Measurements from ENCODE around the gene GHR.

The GHR gene

DNA sequence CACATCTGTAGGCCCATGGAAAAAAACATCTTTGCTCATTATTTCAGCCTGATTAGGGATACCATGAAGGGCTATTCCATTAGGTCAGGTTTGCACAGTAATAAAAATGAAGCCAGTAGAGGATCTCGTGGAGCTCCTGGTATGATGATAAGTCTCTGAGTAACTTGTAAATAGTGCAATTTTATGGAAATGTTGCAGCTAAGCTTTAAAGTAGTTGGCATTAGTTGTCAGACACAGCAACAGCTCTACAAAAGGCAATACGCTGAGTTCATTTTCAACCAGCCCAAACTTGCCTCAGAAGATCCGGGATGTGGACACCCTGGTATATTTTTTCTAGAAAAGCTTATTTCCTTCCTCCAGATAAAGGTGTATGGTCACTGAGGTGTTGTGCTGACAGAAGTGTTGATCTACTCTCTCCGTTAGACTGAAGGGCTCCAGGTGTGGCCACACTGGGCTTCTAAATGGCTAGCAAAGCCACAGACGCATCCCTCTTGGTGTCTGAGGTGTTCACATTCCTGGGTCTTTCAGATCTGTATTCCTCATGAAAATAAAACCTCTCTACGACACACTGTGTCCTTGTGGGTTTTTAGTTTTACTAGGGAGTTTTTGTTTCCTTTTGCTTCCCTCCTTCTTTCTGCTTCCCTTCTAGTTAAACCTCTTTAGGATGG is 141.6 kb downstream of the GHR start:
- no peak for DNase-seq (ENCODE audit: extremely low read depth, low read depth)
- TF ChIP-seq, protein P1, sequence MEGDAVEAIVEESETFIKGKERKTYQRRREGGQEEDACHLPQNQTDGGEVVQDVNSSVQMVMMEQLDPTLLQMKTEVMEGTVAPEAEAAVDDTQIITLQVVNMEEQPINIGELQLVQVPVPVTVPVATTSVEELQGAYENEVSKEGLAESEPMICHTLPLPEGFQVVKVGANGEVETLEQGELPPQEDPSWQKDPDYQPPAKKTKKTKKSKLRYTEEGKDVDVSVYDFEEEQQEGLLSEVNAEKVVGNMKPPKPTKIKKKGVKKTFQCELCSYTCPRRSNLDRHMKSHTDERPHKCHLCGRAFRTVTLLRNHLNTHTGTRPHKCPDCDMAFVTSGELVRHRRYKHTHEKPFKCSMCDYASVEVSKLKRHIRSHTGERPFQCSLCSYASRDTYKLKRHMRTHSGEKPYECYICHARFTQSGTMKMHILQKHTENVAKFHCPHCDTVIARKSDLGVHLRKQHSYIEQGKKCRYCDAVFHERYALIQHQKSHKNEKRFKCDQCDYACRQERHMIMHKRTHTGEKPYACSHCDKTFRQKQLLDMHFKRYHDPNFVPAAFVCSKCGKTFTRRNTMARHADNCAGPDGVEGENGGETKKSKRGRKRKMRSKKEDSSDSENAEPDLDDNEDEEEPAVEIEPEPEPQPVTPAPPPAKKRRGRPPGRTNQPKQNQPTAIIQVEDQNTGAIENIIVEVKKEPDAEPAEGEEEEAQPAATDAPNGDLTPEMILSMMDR (IDR thresholded peaks at IDR 0.05; ENCODE audit: low read depth, low read length) = no peak

DNA sequence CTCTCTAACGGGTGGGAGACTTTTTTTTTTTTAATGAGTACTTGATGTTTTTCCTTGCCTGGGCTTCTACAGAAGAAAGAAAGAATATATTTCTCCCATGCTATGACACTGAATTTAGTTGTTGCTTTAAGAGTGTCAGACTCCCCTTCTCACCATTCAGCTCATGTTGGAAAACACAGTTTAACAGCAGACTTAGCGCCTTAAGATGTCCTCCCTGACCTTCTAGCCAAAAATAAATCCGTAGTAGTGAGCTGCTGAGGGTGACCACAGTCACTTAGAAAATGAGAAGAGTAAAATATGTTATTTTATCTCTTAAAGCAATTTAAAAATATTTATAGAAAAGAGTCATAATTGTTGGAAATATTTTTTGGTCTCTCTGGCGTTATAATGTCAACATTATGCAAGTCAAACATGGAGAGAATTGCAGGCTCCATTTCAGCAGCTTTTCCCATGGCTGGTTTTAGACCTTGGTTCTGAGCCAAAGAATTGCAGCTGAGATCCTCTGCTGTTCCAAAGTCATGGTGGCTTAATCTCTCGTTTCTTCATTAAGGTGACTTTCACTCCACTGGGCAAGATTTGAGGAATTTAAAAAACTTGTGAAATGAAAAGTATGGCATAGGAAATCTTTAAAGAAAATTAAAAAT is 143.5 kb downstream of the GHR start:
- TF ChIP-seq, protein P1 (IDR thresholded peaks at IDR 0.05; ENCODE audit: low read depth, low read length) = no peak
- peak; percentile 3 for DNase-seq (ENCODE audit: extremely low read depth, low read depth)

- DNase-seq (ENCODE audit: extremely low read depth, low read depth) = no peak
- TF ChIP-seq, protein P1 (IDR thresholded peaks at IDR 0.05; ENCODE audit: low read depth, low read length) = no peak
Measured at GRCh38 chr5:42569325-42569724, 146.1 kb downstream of the GHR start.

DNA sequence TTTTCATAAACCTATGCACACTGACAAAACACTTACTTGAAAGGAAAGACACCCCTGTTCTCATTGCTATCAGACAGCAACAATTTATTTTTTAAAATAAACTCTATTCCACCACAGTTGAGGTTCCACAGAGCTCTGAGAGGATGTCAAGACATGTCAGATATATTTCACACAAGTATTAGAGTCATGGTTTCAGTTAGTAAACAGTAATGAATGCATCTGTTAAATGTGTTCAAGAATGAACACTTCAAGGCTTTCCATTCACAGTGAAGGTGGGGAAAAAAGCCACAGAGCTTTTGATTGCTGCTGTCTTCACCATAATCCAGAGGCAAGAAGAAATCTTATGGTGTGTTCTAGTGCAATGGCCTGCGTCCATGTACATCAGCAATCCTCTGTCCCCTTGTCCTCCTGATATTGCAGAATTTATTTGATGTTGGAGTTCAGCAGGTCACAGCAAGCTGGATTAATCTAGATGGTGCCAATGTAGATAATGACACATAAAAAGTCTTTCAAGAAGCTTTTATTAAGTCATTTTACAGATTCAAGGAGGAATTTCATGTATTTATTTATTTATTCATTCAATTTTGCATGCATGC is 146.8 kb downstream of the GHR start:
- DNase-seq (ENCODE audit: extremely low read depth, low read depth) = no peak
- TF ChIP-seq, protein P1 (IDR thresholded peaks at IDR 0.05; ENCODE audit: low read depth, low read length) = no peak

DNA sequence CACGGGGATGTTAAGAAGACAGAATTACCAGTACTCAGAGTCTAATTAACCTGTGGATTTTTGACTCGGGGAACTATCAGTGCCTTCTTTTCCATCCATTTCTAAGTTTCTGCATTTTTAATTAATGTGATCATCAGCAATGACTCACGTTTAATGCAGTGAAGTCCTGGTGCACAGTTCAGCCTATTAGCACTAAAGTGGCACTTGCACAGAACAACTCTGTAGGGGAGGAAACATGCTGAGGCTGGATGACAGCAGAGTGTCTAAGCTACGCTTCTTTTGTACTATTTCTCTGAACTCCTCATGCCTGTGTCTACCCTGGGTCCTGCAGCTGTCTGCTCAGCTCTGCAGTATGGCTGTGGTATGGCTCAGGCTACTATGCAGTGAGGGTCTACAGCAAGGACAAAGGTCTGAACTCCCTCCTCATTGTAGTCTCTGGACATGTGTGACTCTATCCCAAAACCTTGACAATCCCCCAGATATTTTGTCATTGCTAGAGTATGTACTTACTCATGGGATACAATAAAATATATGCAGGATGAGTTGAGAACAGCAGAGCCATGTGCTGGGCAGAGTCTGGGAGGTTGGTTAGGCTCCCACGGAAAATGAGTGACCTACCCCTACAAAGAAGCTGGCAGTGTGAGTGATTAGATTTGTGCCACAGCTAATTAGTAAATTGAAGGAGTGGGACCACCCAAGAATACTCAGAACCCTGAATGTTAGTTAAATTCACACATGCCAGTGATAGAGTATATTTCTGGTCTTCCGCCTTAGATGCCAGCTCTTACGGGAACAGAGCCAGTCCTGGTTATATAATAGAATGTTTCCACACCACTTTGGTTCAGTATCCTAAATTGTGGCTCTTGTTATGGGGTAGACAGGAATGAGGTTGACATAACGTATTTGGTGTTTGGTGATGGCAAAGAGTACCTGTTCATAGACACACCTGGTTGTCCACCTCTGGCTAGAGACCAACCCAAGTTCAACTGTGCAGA is 148.0 kb downstream of the GHR start:
- no peak for DNase-seq (ENCODE audit: extremely low read depth, low read depth)
- TF ChIP-seq, protein P1 (IDR thresholded peaks at IDR 0.05; ENCODE audit: low read depth, low read length) = no peak

DNA sequence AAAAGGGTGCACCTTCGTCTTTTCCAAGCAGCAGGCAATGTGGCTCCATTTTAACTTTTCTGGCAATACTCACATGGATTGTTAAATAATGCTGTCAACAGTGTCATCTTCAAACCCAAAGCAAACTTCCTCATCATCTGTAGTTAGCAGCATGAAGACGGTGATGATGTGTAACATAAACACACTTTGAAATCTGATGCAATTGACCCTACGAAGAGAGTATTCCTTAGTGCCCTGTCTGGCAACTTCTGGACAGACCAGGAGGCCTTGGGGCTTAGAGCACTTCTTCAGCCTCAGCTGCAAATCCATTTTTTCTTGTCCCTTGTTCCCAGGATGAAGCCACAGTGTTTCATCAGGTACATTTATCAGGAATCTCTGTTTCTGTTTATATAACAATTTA is 149.1 kb downstream of the GHR start:
- TF ChIP-seq, protein P1 (IDR thresholded peaks at IDR 0.05; ENCODE audit: low read depth, low read length) = no peak
- no peak for DNase-seq (ENCODE audit: extremely low read depth, low read depth)

Measured in AG09319 (cell line).